Neural crest cell (in vitro differentiated cells): ENCODE results near the gene LARP1B. TPM values are rescaled to one million over a fixed set of nuclear protein-coding genes. Genes with fewer than 3 reads are reported as not detected.
"Not testable (repeated sequence)": the region's sequence is repeated elsewhere in the genome, so short reads cannot be mapped to it uniquely, and the experiment has no call there.

ENCODE experiments used
- DNase-seq: peaks from one replicate; pipeline ENCODE4 v3.0.0; 2021; ENCODE audit warnings: low read depth, mixed read lengths, low spot score
- H3K27ac Mint-ChIP-seq: one replicate; pipeline ENCODE4 v1.8.0; 2021; ENCODE audit warnings: mild to moderate bottlenecking, mixed read lengths; ENCODE audit not compliant: unreplicated experiment
- H3K27me3 Mint-ChIP-seq: 2 replicates; pipeline ENCODE4 v1.8.0; 2021; ENCODE audit warnings: low read depth, mild to moderate bottlenecking, mixed read lengths
- H3K36me3 Mint-ChIP-seq: 2 replicates; pipeline ENCODE4 v1.8.0; 2021; ENCODE audit warnings: low read depth, mild to moderate bottlenecking, mixed read lengths
- H3K4me1 Mint-ChIP-seq: 2 replicates; pipeline ENCODE4 v1.8.0; 2021; ENCODE audit warnings: mixed read lengths
- H3K4me3 Mint-ChIP-seq: one replicate; pipeline ENCODE4 v1.8.0; 2021; ENCODE audit warnings: mild to moderate bottlenecking, mixed read lengths
- H3K9me3 Mint-ChIP-seq: 2 replicates; pipeline ENCODE4 v1.8.0; 2021; ENCODE audit warnings: mixed read lengths
- CTCF ChIP-seq: fragments of 200-600 bp; sonication (generic); conservative IDR thresholded peaks from 2 replicates; pipeline ENCODE4 v1.5.0; 2021; ENCODE audit warnings: antibody characterized with exemption, mild to moderate bottlenecking
- total RNA-seq: library from RNA; stranded (reverse); gene quantifications from 2 replicates; pipeline ENCODE4 v1.2.1, GENCODE V29; 2021

The LARP1B gene
- total RNA-seq, 1 donor from 2014 or later, result 15.6 TPM

DNA sequence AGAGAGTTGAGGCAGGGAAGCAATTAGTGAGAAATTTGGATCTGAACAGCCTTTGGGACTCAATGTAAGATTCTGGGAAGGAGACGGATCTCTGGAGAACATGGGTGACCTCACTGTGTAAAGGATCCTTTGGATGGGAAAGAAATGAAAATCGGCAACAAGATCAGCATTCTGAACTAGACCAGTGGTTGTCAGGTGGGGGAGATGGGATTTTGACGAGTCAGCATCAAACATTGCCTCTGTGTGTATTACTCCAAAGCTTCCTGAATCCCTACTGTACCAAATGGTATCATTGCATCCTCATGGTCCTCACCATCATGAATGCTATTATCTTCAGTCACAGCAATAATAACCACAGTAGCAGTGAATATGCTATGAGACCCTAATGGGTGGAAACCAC is 173.7 kb downstream of the LARP1B start:
- Mint-ChIP-seq H3K36me3 (peaks cover 2% of the 10 kb centered on the region), H3K4me3 (no peak overlapping the region), H3K4me1 (no peaks in the 10 kb centered on the region), H3K27ac (no peak overlapping the region), H3K9me3 (peaks cover 13% of the 10 kb centered on the region), H3K27me3 (no peaks in the 10 kb centered on the region)
- TF ChIP-seq CTCF, result no peak
- DNase-seq, result no peak

DNA sequence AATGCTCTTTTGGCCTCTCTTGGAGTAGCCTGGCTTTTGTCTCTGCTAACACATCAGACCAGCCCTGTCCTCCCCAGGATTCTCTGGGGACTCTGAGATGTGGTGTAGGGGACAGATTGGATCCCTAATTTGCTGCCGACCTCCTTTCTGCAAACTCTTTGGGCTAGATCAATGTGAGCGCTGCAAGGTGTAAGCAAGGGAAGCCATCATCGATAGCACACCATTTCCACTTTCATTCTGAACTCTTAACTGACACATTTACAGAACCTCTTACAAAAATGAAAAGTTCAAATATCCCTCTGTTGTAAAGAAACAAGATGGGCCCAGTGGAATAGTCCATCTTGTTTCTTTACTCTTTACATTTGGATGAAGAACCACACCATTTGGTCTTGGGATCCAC is 179.9 kb downstream of the LARP1B start:
- no peak overlapping the region for H3K27ac Mint-ChIP-seq
- TF ChIP-seq CTCF, result no peak
- H3K9me3 Mint-ChIP-seq, result peaks cover 8% of the 10 kb centered on the region
- peaks cover 14% of the 10 kb centered on the region for H3K4me1 Mint-ChIP-seq
- no peak overlapping the region for H3K4me3 Mint-ChIP-seq
- H3K36me3 Mint-ChIP-seq, result peaks cover 9% of the 10 kb centered on the region
- no peaks in the 10 kb centered on the region for H3K27me3 Mint-ChIP-seq
- DNase-seq, result no peak

GRCh38 chr4:128241425-128241913 is 180.4 kb downstream of the LARP1B start:
- TF ChIP-seq CTCF, result no peak
- Mint-ChIP-seq H3K4me1 (peaks cover 14% of the 10 kb centered on the region), H3K27me3 (no peaks in the 10 kb centered on the region), H3K36me3 (peaks cover 13% of the 10 kb centered on the region), H3K9me3 (peaks cover 11% of the 10 kb centered on the region), H3K4me3 (no peak overlapping the region), H3K27ac (peak overlapping the region; percentile 21)
- no peak for DNase-seq

GRCh38 chr4:128241981-128242380 is 180.9 kb downstream of the LARP1B start:
- Mint-ChIP-seq H3K4me3 (no peak overlapping the region), H3K36me3 (peaks cover 15% of the 10 kb centered on the region), H3K27ac (no peak overlapping the region), H3K9me3 (peaks cover 14% of the 10 kb centered on the region), H3K27me3 (no peaks in the 10 kb centered on the region), H3K4me1 (peaks cover 14% of the 10 kb centered on the region)
- DNase-seq, result no peak
- TF ChIP-seq CTCF, result no peak

DNA sequence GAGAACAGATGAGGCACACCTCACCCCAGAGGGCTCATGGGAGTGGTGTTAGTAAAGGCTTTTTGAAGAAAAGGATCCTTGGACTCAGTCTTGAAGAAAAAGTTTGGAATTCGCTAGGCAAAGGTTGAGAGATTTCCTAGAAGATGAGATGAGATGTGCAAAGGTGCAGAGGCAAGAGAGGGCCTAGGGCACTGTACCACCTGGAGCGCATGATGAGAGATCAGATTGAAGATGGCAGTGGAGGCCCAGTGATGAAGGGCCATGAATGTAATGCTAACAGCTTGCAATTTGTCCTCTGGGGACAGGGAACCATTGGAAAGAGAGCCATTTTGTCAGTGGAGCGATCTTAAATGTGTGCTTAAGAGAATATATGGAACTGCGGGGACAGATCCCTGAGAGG is 181.5 kb downstream of the LARP1B start:
- H3K4me1 Mint-ChIP-seq, result peaks cover 14% of the 10 kb centered on the region
- DNase-seq, result no peak
- H3K27ac Mint-ChIP-seq, result no peak overlapping the region
- no peaks in the 10 kb centered on the region for H3K27me3 Mint-ChIP-seq
- no peak overlapping the region for H3K4me3 Mint-ChIP-seq
- no peak for TF ChIP-seq CTCF
- peaks cover 14% of the 10 kb centered on the region for H3K9me3 Mint-ChIP-seq
- H3K36me3 Mint-ChIP-seq, result peaks cover 15% of the 10 kb centered on the region

GRCh38 chr4:128244379-128244778 is 183.3 kb downstream of the LARP1B start:
- Mint-ChIP-seq H3K27me3 (no peaks in the 10 kb centered on the region), H3K4me1 (peaks cover 14% of the 10 kb centered on the region), H3K36me3 (peaks cover 18% of the 10 kb centered on the region), H3K27ac (no peak overlapping the region), H3K4me3 (no peak overlapping the region), H3K9me3 (peaks cover 14% of the 10 kb centered on the region)
- DNase-seq, result no peak
- TF ChIP-seq CTCF, result no peak

DNA sequence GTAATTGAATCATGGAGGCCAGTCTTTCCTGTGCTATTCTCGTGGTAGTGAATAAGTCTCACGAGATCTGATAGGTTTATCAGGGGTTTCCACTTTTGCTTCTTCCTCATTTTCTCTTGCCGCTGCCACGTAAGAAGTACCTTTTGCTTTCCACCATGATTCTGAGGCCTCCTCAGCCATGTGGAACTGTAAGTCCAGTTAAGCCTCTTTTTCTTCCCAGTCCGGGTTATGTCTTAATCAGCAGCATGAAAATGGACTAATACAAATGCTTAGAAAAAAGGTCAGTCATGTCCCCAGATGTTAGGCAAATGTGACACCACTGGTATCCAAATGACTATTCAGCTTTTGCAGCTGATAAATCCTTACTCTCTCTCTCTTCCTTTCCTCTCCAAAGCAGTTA is 184.3 kb downstream of the LARP1B start:
- Mint-ChIP-seq H3K36me3 (peaks cover 21% of the 10 kb centered on the region), H3K9me3 (peaks cover 14% of the 10 kb centered on the region), H3K4me1 (peaks cover 13% of the 10 kb centered on the region)
- not testable (repeated sequence) for DNase-seq, H3K27me3 Mint-ChIP-seq, H3K4me3 Mint-ChIP-seq, H3K27ac Mint-ChIP-seq
